MM.1S (cell line): ENCODE results near the gene HMHB1.

Experiments
- DNase-seq: peaks from one replicate; pipeline ENCODE4 v3.0.0-alpha.2; 2015
- H2AFZ ChIP-seq: fragments of 300-600 bp; sonication (generic); 2 replicates; pipeline ENCODE4 v1.6.0; 2016; ENCODE audit warnings: antibody characterized with exemption, low read length
- H3F3A ChIP-seq: fragments of 300-600 bp; sonication (generic); 2 replicates; pipeline ENCODE4 v1.6.1; 2016; ENCODE audit warnings: mild to moderate bottlenecking, antibody characterized with exemption, low read length, moderate library complexity, mixed read lengths; ENCODE audit not compliant: insufficient read depth
- H3K27ac ChIP-seq: fragments of 300-600 bp; sonication (generic); 2 replicates; pipeline ENCODE4 v1.5.1; 2016; ENCODE audit warnings: mild to moderate bottlenecking, low read length
- H3K27me3 ChIP-seq: fragments of 300-600 bp; sonication (generic); replicated peaks from 2 replicates; pipeline ENCODE4 v1.6.0; 2016; ENCODE audit warnings: low read length; ENCODE audit not compliant: insufficient read depth
- H3K36me3 ChIP-seq: fragments of 300-600 bp; sonication (generic); replicated peaks from 2 replicates; pipeline ENCODE4 v1.6.1; 2016; ENCODE audit warnings: mild to moderate bottlenecking, low read length, mixed read lengths; ENCODE audit not compliant: insufficient read depth
- H3K4me1 ChIP-seq: fragments of 300-600 bp; sonication (generic); 2 replicates; pipeline ENCODE4 v1.6.1; 2016; ENCODE audit warnings: low read length, mixed read lengths
- H3K4me2 ChIP-seq: fragments of 300-600 bp; sonication (generic); 2 replicates; pipeline ENCODE4 v1.6.0; 2016; ENCODE audit warnings: low read depth, low read length
- H3K4me3 ChIP-seq: fragments of 300-600 bp; sonication (generic); 2 replicates; pipeline ENCODE4 v1.5.1; 2016; ENCODE audit warnings: low read length, mixed read lengths
- H3K79me2 ChIP-seq: fragments of 300-600 bp; sonication (generic); 2 replicates; pipeline ENCODE4 v1.6.1; 2016; ENCODE audit warnings: mixed run types, low read length, mixed read lengths
- H3K9ac ChIP-seq: fragments of 300-600 bp; sonication (generic); 2 replicates; pipeline ENCODE4 v1.6.1; 2016; ENCODE audit warnings: low read length, mixed read lengths
- H3K9me2 ChIP-seq: fragments of 300-600 bp; sonication (generic); replicated peaks from 2 replicates; pipeline ENCODE4 v1.6.1; 2016; ENCODE audit warnings: mild to moderate bottlenecking, low read length, mixed read lengths; ENCODE audit not compliant: insufficient read depth
- H3K9me3 ChIP-seq: fragments of 300-600 bp; sonication (generic); replicated peaks from 2 replicates; pipeline ENCODE4 v1.6.1; 2016; ENCODE audit warnings: mild to moderate bottlenecking, low read length, mixed read lengths; ENCODE audit not compliant: insufficient read depth
- H4K20me1 ChIP-seq: fragments of 300-600 bp; sonication (generic); 2 replicates; pipeline ENCODE4 v1.6.1; 2016; ENCODE audit warnings: mild to moderate bottlenecking, low read length, moderate library complexity, mixed read lengths; ENCODE audit not compliant: insufficient read depth
- EZH2 ChIP-seq: fragments of 300-600 bp; sonication (generic); optimal IDR thresholded peaks from 2 replicates; pipeline ENCODE3; 2017; ENCODE audit warnings: low read depth, mild to moderate bottlenecking, antibody characterized with exemption, low read length, mixed read lengths
- EZH2phosphoT487 ChIP-seq: fragments of 300-600 bp; sonication (generic); IDR thresholded peaks from 2 replicates; pipeline ENCODE4 v1.6.1; 2018; ENCODE audit warnings: antibody characterized with exemption, low read length
- TF ChIP-seq, protein P1 (sequence below): fragments of 300-600 bp; sonication (generic); IDR thresholded peaks from 2 replicates; pipeline ENCODE4 v1.5.1; 2016; ENCODE audit warnings: antibody characterized with exemption, low read length, mixed read lengths

HMHB1 gene

DNA sequence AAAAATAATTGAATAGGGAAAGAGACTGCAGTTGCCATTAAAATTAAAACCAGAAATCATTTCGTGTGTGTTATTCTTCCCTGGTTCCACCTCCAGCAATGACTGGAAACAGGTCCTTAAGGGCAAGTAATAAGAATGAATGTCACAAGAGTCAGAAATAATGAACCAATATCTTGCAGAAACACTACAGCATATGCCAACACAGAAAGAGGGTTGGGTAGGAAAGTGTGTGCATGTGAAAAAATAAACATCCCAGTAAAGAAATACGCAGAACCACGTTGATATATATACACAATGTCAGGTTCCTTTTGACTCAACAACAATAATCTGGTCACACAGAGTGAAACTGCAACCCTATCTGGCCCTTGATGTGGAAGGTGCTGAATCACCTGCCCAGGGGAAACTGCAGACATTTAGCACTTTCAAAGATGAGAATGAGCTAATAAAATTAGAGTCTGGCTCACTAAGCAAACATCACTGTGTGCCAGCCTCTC is 15.0 kb downstream of the HMHB1 start:
- Histone ChIP-seq H3K4me3 (peak overlapping the region; percentile 56), H3K79me2 (no peaks in the 10 kb centered on the region), H3F3A (peaks cover 30% of the 10 kb centered on the region), H3K9me3 (no peaks in the 10 kb centered on the region), H3K36me3 (no peaks in the 10 kb centered on the region), H3K4me1 (peaks cover 42% of the 10 kb centered on the region), H3K9ac (peak overlapping the region; percentile 22), H3K4me2 (peak overlapping the region; percentile 93), H3K9me2 (no peaks in the 10 kb centered on the region), H4K20me1 (no peaks in the 10 kb centered on the region), H3K27me3 (no peaks in the 10 kb centered on the region), H2AFZ (0 out of 2 replicates have a peak overlapping the region, but pooled peaks have one; percentile 25), H3K27ac (peak overlapping the region; percentile 86)
- no peak for TF ChIP-seq EZH2
- TF ChIP-seq EZH2phosphoT487: no peak
- TF ChIP-seq, protein P1, sequence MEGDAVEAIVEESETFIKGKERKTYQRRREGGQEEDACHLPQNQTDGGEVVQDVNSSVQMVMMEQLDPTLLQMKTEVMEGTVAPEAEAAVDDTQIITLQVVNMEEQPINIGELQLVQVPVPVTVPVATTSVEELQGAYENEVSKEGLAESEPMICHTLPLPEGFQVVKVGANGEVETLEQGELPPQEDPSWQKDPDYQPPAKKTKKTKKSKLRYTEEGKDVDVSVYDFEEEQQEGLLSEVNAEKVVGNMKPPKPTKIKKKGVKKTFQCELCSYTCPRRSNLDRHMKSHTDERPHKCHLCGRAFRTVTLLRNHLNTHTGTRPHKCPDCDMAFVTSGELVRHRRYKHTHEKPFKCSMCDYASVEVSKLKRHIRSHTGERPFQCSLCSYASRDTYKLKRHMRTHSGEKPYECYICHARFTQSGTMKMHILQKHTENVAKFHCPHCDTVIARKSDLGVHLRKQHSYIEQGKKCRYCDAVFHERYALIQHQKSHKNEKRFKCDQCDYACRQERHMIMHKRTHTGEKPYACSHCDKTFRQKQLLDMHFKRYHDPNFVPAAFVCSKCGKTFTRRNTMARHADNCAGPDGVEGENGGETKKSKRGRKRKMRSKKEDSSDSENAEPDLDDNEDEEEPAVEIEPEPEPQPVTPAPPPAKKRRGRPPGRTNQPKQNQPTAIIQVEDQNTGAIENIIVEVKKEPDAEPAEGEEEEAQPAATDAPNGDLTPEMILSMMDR: no peak
- DNase-seq: peak; percentile 92

DNA sequence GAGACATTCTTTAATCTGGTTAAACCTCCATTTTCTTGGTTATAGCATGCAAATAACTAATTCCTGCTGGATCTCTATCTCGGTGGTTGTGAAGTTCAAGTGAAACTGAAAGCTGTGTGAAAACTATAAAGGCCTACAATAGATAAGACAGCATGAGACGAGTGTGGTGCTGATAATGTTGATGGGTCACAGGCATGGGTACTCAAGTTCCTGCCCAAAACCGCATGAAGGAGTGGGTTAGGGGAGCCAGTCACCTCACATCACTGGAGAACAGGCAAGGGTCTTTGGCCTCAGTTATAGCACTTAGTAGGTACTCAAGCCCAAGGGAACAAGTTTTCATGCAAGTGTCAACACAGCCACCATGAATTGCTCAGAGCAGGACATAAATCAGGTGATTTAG is 16.7 kb downstream of the HMHB1 start:
- Histone ChIP-seq H4K20me1 (no peaks in the 10 kb centered on the region), H3K4me1 (peaks cover 42% of the 10 kb centered on the region), H3K9me3 (no peaks in the 10 kb centered on the region), H2AFZ (peak overlapping the region; percentile 71), H3K9ac (peak overlapping the region; percentile 61), H3K4me2 (peak overlapping the region; percentile 93), H3K36me3 (no peaks in the 10 kb centered on the region), H3K4me3 (peak overlapping the region; percentile 56), H3K9me2 (no peaks in the 10 kb centered on the region), H3K79me2 (no peaks in the 10 kb centered on the region), H3K27me3 (no peaks in the 10 kb centered on the region), H3F3A (peaks cover 30% of the 10 kb centered on the region), H3K27ac (peak overlapping the region; percentile 86)
- peak; percentile 84 for DNase-seq
- TF ChIP-seq, protein P1: no peak
- TF ChIP-seq EZH2 (no peak), EZH2phosphoT487 (no peak)

DNA sequence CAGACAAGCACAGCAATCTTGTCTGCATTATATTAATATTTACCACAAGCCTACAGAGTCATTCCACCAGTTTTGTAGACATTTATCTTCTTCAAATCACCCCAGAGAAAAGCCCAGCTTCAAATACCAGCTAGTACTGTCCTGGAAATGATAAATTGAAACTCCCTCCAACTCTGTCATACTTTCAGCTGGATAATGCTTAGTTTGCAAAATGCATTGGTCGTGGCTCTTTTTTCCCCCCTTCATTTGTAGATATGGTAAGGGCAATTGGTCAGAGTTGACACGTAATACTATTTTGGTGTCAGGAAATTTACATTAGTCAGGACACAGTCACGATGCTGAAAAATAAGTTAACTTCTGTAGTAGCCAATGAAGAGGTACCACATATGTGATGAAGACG is 21.2 kb downstream of the HMHB1 start:
- no peak overlapping the region for H3K4me2 ChIP-seq
- no peak overlapping the region for H3K9ac ChIP-seq
- no peak for DNase-seq
- no peaks in the 10 kb centered on the region for H3K36me3 ChIP-seq
- no peak overlapping the region for H3K27ac ChIP-seq
- H2AFZ ChIP-seq: no peak overlapping the region
- H3K9me3 ChIP-seq: no peaks in the 10 kb centered on the region
- no peaks in the 10 kb centered on the region for H3K9me2 ChIP-seq
- H3F3A ChIP-seq: peaks cover 10% of the 10 kb centered on the region
- peaks cover 12% of the 10 kb centered on the region for H3K4me1 ChIP-seq
- H3K27me3 ChIP-seq: no peaks in the 10 kb centered on the region
- TF ChIP-seq, protein P1: no peak
- TF ChIP-seq EZH2 (no peak), EZH2phosphoT487 (no peak)
- H3K79me2 ChIP-seq: no peaks in the 10 kb centered on the region
- no peaks in the 10 kb centered on the region for H4K20me1 ChIP-seq
- H3K4me3 ChIP-seq: no peak overlapping the region
